CMK (cell line): Measurements from ENCODE around the gene ATP5F1D.

Source experiments
- DNase-seq: peaks from one replicate; pipeline ENCODE4 v3.0.0-alpha.2; 2010; ENCODE audit warnings: low read depth

ATP5F1D gene

DNA sequence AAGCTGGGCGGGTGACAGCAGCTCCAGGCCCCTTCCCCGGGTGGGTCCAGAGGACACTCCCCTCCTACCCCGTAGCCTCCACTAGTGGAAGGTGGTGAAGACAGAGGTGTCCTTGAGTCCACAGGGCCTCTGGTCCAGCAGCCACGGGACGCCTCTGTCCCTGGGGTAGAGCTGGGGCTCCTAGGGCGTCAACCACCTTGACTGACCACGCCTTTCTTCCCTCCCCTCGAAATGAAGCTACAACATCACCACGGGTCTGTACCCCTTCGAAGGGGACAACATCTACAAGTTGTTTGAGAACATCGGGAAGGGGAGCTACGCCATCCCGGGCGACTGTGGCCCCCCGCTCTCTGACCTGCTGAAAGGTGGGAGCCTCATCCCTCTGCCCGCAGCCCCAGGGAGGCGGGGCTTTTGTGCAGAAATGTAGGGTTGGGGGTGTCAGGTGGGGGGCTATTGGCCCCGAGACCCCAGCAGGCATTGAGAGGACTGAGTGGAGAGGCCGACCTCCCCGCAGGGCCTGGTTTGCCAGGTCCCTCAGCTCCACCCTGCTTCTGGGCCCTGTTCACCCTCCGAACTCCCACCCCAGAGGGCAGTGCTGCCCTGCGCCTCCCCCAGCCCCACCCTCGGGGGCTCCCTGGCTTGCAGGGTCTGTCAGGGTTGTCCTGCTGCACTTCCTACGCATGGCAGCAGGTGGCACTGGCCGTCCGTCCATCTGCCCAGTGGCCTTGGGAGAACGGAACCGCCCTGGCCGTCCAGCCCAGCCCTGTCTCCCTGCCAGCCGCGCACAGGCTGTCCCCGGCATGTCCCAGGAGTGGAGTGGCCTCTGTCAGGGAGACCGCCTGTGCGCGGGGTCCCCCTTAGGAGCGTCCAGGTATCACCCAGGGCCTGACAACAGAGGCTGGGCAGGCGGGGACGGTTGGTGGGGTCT, 20.3 kb upstream of the ATP5F1D start:
- DNase-seq = no peak

DNA sequence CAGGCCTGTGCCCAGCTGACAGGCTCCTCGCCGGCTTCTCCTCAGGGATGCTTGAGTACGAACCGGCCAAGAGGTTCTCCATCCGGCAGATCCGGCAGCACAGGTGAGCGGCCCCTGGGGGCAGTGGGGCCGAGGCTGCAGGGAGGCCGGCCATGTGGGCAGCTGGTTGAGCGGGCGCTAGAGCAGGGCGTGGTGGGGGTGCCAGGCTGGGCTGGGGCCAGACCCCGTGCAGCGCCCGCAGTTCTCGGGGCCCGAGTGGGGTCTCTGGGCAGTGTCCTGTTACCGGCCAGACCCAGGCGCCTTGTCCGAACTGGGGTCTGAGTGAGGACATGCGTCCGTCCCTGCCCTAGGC, 19.7 kb upstream of the ATP5F1D start:
- no peak for DNase-seq

DNA sequence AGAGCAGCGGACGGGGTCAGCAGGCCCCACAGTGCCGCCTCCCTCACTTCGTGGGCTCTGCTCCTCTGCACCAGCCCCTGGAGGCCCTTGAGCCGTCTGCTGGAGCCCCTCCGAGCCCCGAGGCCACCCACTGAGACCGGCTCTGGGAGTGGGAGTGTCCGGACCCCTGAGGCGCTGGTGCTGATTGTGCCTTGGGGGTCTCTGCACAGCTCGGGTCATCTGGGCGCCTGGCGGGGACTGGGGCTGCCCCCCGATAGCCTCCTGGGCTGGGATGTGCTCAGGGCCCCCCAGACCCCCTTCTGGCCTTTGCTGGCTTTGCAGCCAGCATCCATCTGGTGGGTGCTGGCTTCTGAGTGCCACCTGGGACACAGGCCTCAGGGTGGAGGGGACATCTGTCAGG, 19.2 kb upstream of the ATP5F1D start:
- no peak for DNase-seq

DNA sequence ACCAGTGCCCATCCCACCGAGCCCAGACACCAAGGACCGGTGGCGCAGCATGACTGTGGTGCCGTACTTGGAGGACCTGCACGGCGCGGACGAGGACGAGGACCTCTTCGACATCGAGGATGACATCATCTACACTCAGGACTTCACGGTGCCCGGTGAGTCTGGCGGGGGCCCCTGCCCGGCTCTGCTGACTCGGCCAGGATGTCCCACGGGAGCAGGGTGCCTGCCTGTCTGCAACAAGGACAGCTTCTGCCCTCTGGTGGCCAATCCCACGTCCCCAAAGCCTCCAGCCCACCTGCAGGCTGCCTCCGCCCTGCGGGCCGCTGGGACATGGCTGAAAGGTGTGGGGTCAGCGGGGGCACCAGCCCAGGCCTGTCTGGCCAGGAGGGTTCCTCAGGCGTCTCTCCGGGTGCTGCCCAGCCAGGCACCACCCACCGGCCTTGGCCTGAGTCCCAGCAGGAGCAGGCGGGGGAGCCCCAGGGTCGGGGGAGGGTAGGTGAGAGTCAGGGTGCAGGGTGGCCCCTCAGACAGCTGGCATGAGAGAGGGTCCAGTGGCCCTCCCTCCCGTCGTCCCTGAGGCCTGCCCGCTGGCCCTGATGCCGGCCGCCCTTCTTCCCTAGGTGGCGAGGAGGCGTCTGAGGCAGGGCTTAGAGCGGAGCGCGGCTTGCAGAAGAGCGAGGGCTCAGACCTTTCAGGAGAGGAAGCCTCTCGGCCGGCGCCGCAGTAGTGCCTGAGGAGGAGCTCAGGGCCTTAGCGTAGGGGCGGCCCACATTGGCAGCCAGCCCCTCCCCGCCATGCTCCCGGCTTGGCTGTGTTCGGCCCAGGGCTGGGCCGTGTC, 18.3 kb upstream of the ATP5F1D start:
- DNase-seq = no peak

DNA sequence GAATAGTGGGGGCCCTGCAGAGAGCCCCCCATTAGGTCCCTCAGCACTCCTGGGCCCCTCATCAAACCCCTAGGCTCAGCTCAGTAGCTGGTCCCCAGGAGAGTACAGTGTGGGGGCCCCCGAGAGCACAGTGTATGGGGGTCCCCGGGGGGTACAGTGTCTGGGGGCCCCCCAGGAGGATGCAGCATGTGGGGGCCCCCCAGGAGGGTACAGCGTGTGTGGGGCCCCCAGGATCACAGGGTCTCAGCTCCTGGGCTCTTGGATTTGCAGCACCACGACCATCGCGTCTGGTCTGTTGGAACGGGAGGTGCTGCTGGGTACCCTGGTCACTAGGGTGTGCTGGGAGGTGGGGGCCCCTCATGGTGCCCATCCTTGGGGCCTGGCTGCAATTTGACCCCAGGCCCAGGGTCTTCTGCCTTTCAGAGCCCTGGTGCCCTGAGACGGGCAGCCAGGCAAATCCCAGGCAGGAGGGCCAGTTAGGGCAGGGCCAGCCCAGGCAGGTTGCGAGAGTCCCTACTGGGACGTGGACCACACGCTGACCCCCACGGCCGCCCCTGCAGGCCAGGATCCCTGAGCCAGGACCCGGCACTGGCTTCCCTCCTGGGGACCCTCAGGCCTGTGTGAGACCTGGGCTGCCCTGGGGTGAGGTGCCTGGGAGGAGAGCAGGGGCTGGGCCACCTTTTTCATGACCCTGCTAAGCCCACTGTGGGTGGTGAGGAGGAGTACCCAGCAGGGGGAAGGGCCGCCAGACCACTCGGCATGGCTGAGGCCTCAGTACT, 17.3 kb upstream of the ATP5F1D start:
- DNase-seq = no peak

DNA sequence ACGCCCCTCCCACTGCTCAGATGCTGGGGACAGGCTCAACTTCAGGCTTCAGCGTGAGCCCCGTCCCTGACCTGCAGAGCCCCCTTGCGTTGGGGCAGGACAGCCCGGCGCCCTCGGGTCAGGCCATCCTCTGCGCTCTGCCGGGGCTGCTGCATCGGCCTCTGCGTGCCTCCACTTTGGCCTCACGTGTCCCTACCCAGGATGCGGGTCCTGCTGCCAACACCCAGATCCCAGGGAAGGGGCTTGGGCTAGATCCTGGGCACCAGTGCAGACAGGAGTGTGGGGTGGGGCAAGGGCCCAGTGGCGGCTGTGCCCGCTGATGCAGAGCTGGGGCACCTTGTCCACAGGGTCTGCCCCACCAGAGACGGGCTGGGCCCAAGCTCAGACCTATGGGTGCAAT, 16.7 kb upstream of the ATP5F1D start:
- DNase-seq = no peak

DNA sequence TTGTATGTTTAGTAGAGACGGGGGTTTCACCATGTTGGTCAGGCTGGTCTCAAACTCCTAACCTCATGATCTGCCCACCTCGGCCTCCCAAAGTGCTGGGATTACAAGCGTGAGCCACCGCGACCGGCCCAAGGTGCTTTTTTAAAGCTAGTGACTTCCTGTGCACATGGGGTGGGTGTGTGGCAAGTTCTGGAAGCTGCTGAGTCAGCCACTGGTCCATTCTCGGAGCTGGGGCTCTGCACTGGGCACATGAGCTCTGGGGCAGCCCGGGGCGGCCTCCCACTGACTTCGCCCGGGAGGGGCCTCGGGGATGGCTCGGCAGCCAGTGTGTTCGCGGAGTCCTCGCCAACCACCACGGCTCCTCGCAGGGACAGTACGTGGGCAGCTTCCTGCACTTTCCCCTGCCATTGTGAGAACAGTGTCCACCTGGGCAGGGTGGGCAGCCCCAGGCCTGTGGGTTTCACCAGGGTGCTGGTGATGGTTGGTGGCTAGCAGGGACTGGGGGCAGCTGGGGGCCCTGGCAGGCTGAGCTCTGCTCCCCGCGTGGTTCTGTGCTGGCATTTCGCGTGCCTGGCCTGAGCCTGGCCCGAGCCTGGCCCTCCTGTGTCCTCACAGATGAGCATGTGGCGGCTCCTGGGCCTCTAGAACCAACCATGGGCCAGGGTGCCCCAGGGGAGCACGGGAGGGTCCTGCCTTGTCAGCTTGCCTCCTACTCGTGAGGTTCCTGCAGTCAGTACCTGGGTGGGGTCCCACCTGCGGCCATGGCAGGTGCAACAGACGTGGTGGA, 15.9 kb upstream of the ATP5F1D start:
- no peak for DNase-seq

DNA sequence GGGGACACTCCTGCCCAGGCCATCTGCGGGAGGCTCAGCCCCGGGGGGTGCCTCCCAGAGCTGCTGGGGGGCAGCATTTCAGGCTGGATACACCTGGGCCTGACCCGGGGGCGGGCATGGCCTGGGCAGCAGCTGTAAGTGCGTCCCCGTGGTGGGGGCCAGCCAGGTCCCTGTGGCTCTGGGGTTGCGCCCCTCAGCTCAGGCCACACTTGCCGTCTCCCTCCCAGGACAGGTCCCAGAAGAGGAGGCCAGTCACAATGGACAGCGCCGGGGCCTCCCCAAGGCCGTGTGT, 15.4 kb upstream of the ATP5F1D start:
- DNase-seq = no peak

DNA sequence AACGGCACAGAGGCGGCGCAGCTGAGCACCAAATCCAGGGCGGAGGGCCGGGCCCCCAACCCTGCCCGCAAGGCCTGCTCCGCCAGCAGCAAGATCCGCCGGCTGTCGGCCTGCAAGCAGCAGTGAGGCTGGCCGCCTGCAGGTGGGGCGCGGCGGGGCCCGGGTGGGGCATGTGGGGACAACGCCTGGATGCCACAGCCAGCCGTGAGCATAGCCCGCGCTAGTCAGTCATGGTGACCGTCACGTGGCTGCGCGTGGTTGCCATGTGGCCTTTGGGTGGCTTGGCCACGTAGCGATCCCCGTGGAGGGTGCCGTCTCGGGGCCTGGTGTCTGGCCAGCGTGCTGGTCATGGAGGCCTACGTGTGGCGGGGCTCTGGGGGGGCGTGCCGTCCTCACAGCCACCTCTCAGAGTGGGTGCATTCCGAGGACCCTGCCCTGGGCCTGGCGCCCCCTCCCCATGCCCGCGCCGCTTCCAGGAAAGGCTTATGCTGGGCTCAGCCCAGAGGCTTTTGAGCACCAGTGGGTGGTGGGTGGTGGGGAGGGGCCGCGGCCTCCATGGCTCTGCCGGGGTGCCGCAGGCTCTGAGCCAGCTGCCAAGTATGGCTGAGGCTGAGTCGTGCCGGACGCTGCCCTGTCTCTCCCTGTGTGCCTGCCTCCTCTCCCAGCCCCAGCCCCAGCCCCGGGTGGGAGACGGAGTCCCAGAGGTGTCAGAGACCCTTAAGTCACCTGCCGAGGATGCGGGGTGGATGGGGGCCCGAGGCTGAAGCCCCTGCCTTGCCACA, 14.8 kb upstream of the ATP5F1D start:
- no peak for DNase-seq

DNA sequence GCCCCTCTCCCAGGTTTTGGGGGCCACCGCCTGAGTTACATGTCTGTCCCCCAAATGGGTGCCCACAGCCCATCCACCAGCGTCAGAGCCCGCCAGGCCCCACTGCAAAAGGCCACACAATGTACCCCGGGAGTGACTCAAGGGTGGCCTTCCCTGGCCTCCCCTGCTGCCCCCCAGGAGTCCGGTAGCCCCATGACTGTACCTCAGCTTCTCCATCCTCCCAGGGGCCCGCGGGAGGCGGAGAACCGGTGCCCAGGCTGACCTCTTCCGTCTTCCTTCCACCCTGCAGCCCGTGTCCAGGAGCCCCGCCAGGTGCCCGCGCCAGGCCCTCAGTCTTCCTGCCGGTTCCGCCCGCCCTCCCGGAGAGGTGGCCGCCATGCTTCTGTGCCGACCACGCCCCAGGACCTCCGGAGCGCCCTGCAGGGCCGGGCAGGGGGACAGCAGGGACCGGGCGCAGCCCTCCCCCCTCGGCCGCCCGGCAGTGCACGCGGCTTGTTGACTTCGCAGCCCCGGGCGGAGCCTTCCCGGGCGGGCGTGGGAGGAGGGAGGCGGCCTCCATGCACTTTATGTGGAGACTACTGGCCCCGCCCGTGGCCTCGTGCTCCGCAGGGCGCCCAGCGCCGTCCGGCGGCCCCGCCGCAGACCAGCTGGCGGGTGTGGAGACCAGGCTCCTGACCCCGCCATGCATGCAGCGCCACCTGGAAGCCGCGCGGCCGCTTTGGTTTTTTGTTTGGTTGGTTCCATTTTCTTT, 14.1 kb upstream of the ATP5F1D start:
- no peak for DNase-seq

DNA sequence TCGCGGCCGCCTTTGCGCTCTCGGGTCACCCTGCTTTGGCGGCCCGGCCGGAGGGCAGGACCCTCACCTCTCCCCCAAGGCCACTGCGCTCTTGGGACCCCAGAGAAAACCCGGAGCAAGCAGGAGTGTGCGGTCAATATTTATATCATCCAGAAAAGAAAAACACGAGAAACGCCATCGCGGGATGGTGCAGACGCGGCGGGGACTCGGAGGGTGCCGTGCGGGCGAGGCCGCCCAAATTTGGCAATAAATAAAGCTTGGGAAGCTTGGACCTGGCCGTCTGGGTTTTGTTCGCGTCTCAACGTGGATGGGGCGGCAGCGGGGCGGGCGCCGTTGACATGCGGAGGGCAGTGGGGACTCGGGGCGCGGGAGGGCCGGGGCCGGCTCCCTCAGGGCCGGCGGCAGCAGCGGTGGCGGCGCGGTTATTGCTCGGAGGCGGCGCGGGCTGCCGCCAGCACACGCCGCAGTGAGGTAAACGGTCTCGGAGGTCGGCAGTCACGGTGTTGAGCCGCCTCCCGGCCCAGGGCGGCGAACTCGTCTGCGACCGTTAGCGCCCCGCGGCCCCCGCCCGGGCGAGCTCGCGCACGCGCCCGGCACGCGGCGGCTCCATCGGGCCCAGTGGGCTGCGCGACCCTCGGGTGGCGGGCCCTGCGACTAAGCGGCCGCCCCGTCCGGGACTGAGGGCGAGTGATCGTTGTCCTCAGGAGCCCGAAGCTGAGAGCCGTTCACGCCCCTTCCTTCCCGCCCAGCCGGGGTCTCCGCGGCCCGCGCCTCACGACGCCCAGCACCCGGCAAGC, 13.2 kb upstream of the ATP5F1D start:
- no peak for DNase-seq

DNA sequence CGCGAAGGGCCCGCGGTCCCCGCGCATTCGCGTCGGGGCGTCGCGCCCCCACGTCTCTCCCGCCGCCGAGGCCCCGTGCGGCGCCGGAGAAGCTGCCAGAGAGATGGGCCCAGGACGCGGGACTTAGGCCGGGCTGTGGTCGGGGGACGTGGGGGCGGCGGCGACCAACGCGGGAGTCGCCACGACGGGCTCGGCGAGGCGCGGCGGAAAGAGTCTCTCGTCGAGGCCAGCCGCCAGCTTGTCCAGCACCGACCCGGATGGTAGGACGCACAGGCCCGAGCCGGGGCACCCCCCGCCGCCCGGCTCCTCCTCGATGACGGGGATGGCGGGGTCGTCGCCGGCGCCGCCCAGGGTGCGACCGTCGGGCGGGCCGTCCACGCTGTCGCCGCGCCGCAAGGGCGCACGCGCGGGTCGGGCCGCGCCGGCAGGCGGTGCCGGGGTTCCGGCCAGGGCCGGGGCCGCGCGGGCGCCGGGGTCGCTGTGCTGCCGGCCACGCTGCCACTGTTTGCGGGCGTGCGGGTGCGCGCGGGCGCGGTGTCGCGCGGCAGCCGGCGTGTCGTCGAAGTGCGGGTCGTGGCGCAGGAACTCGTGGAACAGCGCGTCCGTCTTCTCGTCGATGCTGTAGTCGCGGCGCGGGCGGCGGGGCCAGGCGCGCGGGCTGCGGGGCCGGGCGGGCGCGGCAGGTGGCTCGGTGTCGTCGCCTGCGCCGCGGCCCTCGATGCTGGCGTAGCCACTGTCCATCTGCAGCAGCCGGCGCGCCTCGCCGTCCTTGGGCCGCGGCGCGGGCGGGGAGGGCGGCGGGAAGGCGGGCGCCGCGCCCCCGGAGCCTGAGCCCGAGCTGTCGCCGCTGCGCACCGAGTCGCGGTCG, 12.3 kb upstream of the ATP5F1D start:
- DNase-seq = no peak

DNA sequence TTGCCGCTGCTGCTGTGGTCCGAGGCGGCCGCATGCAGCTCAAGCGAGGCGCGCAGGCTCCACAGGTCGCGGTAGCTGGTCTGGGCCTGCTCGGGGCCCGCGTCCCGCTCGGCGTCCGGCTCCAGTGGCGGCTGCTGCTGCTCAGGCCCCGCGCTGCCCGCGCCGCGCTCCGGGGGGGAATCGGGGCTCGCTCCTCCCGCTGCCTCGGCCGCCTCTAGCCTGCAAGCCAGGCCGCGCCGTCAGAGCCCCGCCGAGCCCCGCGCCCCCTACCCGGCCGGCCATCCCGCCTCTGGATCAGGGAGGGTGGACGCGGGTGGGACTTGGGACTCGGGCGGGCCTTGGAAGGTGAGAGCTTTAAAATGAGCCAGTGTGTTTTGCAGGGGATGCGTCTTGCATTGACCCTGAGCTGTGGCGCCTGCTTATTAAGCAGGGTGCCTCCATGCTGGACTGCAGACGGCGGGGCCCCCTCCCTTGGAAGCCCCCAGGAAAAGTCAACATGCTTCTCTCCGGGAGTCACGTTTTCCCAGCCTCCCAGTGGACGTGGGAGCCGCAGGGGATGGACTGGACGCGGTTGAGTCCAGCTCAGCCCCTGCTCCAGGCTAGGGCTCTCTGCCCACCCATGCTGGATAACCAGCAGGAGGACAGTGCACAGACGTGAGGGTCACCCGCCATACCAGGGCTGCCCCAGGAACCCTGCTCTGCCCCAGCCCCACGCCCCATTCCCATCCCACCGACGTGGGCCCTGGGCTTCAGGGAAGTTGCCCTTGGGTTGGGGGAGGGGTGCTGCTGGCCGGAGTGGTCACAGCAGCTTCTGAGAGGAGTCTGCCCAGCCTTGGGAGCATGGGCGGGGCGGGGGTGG, 11.4 kb upstream of the ATP5F1D start:
- DNase-seq = no peak

DNA sequence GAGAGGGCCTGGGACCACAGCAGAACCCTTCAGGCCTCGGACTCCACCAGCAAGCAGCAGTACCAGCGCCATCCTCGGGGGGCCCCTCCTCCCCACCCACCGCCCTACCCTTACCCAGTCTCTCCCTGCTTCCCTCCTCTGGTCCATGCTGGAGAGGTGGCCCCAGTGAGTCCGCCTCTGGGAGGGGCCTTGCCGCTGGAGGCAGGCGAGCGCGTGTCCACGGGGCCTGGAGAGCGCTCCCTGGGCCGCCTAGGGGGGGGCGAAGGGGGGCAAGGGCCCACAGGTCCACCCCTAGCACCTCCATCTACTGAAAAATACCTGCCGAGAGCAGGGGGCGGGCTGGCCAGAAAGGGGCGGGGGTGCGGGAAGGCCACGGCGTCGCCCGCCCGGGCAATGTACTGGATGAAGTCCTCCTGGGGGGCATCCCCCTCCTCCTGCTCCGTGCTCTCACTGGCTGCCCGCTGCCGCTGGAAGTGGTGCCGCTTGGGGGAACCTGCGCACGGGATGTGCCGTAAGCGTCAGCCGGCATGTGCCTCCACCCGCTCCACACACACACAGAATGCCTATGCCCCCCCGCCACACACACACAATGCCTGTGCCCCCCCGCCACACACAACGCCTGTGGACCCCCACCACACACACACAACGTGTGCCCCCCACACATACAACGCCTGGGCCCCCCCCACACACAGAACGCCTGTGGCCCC, 10.6 kb upstream of the ATP5F1D start:
- no peak for DNase-seq

DNA sequence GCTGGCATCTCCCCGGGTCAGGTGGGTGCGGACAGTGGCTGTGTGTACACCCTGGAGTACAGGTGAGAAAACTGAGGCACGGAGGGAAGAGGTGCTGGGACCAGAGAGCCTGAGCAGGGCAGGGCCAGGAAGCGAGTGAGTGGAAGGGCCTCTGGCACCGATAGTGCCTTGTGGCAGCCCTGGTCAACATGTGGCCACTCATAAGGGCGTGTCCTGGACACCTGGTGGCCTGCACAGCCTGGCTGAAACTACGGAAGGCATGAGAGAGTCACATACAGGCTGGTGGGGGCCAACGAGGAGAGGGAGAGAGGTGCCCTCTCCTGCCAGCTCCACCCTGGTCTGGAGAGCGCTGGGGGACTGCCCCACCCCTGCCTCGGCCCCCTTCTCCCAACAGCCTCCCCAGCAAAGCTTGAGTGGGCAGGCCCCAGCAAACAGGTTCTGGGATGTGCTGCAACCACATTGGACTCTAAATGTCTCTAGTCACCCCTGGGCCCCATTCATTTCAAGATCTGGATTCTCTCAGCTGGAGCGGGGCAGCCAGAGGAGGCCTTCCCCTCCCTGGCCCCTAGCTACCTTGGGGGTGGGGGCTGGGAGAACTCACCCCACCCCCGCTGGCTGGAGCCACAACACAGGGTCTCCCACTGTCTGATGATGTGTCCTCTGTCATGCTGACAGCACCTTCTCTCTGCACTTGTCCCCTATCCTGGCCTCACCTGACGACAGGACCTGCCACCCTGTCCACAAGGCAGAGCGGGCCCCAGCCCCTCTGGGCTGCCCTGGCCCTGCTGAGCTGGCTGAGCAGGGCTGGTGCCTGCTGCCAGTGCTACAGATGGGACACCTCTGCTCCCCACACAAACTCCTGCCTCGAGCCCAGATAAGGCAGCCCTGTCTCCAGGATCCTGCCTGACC, 9.6 kb upstream of the ATP5F1D start:
- no peak for DNase-seq

DNA sequence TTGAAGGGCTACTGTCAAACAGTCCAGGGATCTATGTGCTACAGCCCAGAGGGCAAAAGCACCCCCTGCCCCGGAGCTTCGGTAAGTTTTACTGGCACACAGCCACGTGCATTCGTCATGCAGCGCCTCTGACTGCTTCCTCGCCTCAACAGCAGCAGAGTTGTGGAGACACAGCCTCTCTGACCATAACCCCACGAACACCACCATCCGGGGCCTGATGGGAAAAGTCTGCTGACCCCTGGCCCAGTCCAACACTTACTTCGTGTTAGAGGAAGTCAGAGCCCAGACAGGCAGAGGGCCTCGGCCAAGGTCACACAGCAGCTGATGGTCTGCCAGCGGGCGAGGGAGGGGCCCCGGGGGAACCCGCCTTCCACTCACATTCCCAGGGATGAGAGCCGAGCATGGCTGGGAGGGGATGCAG, 8.9 kb upstream of the ATP5F1D start:
- no peak for DNase-seq
